GM18907 (cell line): Measurements from ENCODE around the gene KATNAL1.
"Not testable (repeated sequence)": the region's sequence is repeated elsewhere in the genome, so short reads cannot be mapped to it uniquely, and the experiment has no call there.

Experiments
- ATAC-seq: cut with Tn5 transposase; IDR thresholded peaks from one replicate; pipeline ENCODE4 v1.9.1; 2021; ENCODE audit warnings: mild to moderate bottlenecking, moderate library complexity; ENCODE audit not compliant: unreplicated experiment

The KATNAL1 gene

DNA sequence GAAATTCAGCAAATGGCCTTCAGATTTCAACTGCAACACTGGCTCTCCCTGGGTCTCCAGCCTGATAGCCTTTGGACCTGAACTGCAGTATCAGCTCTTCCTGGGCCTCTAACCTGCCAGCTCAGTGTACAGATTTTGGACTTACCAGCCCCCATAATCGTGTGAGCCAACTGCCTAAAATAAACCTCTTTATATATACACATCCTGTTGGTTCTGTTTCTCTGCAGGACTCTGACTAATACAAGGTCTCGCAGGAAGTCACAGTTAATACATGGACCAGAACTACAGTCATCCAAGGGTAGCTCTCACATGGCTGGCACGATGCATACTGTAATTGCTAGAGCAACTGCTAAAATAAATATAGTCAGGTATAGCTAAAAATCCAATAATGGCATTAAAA, 85.1 kb downstream of the KATNAL1 start:
- ATAC-seq, result no peak

DNA sequence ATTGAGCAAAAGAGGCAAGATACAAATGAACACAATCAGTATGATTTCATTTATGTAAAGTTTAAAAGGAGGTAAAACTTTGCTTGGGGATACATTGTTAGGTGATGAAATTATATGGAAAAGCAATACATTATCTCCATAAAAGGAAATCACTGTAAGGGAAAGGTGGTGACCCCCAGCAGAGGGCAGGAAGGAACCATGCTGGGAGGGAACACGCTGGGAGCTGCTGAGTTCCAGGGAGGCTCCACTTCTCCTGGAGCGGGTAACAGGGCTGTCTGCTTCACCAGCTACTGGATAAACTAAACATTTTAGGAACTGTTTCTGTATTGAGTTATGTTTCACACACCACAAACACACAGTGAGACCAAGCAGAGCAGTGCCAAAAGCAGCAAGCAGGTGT, 91.2 kb downstream of the KATNAL1 start:
- ATAC-seq, result no peak

DNA sequence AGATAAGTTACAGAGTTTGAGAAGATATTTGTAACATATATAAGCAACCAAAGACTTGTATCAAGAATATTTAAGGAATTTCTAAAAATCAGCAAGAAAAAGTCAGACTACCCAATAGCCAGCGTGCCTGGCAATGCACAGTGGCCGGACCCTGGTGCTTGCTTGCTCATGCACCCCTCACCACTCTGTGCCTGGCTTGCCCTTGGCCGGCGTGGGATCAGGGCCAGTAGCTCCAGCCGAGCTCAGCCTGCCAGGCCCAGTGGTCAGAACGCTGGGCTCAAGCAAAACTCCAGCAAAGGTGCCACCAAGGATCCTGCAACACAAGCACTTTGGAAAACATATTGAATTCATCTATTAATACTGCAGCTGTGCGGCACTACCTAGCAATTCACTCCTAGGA, 95.1 kb downstream of the KATNAL1 start:
- ATAC-seq, result no peak

DNA sequence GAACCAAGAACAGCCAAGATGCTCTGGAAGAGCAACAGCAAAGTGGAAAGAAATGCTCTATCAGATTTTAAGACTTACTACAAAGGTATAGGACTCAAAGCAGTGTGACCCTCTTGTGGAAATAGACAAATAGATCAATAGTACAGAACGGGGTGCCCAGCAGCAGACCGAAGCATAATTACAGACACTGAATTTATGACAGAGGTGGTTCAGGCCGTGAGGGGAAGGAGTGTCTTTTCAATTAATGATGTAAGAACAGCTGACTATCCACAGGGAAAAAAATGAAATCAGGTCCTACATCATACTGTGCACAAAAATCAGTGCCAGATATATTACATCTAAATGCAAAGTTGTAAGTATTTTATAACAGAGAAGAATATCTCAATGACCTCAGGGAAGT, 95.6 kb downstream of the KATNAL1 start:
- no peak for ATAC-seq

DNA sequence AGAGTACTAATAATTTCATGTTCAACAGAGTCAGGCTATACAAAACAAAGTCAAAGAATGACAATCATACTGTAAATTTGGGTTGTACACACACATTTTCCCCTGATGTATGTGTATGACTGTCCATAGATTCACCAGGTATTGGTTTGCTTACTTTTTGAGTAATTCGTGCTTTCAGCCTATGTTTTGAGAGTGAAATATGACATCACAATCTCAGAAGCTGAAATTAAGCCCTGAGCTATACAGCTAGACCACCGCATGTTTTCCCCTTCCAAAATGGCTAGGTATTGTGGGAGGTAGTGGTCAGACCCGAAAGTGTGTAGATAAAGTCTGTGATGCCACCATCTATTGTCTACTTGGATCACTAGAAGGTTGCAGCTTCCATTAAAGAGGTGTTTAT, 102.8 kb downstream of the KATNAL1 start:
- no peak for ATAC-seq

DNA sequence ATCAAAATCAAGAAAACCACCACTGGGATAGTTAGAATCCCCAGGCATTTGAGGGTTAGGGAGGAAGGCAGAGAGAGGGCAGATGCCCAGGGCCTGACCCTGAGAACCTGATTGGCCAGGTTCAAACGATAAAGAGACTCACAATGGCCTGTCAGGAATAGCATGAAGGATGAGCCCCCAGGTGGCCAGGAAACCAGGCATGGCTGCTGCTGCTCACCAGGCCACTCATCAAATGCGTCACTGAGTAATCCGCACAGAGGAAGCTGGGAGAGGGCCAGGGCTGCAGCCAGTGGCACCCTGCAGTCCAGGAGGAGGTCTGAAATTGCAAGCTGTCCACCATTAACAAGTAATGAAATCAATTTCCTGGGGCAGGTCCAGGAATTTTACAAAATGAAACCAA, 111.3 kb downstream of the KATNAL1 start:
- no peak for ATAC-seq

DNA sequence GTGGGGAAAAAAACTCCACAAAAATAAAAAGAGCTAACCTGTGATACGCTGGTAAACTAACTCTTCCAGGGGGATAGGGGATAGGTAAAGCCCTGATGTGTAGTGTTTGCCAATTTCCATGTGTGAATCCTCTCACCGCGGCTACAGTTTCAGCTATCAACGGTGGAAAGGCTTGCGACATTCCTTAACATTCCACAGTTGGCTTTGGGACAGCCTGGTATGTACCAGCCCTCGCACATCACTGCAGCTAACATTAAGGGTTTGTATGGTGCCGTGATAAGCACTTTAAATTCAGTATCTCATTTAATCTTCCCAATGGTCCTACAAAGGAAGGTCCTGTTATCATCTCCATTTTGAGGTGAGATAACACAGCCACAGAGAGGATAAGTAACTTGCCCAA, 112.4 kb downstream of the KATNAL1 start:
- ATAC-seq, result no peak

DNA sequence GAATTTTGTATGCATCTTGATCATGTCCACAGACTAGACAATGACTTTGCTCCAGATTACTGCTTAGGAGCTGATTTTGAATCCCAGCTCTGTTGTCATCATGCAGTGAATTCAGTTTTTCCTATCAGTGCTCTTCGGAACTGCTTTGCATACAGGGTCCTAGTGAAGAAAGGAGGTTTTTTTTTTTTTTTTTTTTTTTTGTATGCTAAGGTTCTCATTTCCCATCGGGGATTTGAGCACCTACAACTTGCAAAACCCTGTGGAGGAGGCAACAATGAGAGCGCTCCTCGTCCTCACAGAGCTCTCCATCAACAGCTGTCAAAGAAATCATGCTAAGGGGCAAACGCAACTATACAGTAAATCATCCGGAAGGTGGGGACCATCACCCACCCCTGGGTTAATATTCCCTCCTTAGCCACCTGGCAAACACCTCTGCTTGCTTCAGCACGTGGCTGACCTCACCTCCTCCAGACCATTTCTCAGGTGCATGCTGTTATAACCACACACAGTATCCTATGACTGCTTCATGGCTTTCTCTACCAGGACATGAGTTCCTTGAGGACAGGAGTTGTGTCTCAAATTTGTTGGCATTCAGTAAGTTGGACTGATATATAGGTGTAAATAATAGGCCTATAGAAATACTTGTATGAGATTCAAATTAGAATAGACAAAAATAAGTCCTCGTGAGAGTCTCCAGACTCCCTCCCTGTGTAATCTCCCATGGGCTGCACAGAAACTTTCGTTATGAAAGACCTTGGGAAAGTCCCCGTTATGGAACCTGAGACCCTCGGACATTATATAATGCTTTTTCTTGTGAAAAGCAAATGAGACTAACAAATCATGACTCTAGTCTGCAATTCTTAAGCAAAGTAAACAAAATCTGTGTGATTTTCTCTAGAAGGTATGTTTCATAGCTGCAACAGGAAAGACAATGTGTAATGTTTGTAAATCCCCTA, 113.8 kb downstream of the KATNAL1 start:
- ATAC-seq, result no peak

DNA sequence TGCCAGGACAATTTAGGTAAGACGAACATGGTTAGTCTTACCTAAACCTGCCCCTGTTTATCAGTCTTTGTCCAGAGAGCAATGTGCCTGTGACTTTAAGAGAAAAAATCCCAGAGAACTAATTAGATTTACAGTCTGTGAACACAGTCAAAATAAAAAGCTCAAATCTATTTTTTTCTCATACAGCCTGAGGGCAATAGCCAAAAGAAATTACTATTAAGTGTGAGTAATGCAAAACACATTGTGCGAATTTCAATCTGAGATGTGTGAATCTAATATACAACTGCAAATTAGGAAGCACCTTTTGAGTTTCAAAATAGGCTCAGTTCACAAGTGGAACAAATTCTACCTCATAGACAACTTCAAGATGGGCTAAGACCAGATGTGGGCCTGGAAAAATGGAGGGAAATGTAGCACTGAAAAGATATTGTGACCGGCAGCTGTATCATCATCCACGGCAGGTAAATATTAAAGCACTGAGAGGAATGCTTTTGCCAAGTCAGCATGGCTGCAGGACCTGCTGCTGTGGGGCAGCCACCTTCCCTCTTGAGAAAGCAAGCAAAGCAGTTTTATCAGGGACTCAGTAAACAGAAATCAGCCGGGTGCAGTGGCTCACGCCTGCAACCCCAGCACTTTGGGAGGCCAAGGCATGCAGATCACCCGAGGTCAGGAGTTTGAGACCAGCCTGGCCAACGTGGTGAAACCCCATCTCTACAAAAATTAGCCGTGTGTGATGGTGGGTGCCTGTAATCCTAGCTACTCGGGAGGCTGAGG, 114.8 kb downstream of the KATNAL1 start:
- no peak for ATAC-seq

DNA sequence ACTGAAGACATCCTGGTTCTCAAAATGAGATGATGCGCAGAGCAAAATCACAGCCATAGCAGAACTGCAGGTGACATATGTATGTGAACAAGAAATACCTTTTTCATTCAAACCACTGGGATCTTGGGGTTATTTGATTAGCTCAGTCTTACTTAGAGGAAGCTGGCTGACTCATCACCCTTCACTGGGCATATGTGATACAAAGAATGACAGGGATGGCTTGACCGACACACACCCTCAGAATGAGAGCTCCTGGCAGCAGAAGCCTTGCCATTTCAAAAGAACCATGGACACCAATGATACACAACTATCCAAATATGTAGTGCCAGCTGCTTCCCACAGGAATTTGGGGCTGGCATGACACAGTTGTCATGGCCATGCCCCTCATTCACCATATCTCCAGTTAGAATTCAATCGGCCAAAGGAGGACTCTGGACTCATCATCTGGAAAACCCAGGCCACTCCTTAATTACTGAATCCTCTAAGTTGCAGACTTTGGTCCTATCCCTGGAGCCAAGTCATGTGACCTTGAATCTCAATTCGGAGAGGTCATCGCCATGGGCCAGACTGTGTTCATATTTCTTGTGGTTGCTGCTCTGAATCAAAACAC, 115.8 kb downstream of the KATNAL1 start:
- no peak for ATAC-seq

DNA sequence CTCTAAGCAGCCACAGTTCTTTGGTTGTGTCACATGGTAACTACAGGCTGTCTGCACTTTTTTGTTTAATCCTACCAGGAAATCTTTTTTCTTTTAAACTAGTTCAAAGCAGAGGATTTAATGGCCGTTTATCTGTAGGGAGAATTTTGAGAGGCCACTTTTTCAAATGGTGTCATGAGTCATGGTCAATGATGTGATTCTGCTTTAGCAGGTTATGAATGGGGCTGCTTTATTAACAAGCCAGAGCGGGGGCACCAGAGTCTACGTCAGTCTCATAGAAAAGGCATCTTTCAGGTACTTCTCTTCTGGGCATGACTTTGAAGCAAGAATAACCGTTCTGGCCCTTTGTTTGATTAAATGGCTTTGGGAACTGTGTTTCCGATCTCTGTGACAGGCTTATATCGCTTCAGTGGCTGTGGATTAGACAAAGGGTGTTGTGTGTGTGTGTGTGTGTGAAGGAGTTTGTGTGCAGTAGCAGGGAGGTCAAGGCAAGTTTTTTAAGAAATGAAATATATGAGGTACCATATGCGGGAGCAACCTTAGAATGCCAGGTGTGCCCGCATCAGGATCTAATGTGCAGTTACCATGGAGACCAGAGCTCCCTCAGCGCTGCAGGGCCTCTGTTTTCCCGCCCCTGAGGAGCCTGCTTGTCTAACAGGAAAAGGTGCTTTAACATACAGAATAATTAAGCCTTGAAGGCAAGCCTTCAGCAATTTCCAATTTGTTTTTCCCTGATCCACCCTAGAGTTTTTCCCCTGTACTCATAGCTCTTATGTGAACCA, 120.5 kb downstream of the KATNAL1 start:
- no peak for ATAC-seq

DNA sequence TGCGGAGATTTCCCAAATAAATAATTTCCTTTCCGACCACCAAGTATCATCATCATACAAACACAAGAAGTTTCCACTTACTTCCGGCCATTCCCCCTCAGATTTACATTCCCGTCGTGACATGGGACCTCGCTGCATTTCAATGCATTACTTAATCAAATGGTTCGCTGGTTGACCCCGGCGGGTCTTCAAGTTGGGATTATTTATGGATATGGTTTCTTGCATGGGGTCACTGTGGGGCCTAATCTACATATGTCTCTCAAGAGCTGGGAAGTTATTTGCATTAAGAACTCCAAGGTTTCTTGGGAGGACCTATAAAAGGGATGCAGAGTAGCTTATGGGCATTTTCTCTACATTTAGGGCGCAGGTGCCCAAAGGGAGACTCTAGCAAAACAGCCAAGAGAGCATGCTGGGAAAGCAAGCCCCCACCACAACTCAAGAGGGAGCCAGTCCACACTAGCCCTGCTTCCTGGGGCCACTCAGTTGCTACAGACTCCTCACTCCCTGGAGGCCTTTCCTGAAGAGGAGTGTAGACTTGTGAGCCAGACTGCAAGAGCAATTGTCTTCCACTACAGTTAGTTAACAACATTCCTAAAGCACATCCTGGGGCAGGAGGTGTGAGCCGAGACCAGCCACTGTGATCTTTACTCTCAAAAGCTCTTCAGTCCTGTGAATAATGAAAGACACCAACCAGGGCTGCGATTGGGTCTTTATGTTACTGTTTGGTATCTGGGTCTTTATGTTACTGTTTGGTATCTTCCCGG, 125.3 kb downstream of the KATNAL1 start:
- no peak for ATAC-seq

DNA sequence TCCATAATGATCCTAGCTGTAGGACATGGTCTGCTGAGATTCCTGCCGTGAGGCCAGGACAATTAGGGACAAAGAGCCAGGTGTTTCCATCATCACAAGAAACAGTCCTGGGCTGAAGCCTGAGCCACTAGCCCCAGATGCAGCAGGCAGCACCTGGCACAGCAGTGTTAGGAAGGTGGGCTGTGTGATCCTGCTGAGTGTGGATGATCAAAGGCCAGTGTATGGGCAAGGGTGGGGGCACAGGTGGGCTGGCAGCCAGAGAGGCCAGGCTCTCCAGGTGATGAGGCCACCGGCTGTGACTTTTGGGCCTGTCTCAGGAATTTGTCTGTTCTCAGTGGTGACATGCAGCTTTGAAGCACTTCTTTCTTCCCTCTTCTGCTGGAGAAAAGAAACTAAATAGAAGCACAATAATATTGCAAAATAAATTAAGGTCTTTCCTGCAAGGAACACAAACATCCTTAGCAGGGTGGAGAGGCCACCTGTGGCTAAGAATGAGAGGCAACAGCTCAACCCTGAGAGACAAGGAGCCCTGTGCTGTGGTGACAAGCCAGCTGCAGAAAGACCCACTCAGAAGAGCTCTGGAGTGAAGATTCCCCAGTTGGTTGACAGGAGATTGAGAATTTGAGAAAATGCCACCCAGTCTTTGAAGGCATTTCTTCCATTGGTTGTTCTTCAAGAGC, 127.6 kb downstream of the KATNAL1 start:
- ATAC-seq, result no peak

DNA sequence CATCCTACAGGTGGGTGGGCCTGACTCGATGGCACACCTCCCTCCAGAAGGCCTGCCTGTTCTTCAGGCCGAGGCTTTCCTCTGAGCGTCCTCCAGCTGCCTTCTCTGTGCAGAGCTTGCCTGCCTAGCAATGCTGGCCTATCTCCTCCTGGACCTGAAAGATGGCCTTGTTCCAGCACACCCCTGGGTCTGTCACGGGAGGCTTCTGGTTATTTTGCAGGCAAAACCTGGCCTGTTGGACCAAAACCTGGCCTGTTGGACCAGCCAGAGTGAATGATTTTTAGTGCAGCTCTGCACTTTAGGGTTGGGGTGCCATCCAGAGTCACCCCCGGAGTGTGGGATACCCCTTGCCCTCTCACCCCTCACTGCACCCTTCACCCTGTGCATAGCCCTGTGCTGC, 128.4 kb downstream of the KATNAL1 start:
- no peak for ATAC-seq

DNA sequence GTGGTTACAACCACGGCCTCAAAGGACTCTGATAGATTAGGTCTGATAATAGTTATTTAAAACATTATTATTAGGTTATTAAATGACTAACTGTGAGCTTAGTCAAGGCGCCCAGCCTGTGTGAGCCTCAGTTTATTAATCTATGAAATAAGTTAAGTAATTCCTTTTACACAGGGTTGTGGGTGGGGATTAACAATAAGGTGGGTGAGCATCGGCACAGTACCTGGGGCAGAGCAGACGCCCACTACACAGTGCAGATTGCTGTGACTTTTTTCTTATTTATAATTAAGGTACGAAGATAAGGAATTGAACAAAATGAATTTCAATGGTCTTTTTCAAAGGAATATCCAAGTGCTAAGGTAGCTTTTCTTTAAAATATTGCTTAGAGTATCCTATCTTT, 132.2 kb downstream of the KATNAL1 start:
- ATAC-seq, result no peak

DNA sequence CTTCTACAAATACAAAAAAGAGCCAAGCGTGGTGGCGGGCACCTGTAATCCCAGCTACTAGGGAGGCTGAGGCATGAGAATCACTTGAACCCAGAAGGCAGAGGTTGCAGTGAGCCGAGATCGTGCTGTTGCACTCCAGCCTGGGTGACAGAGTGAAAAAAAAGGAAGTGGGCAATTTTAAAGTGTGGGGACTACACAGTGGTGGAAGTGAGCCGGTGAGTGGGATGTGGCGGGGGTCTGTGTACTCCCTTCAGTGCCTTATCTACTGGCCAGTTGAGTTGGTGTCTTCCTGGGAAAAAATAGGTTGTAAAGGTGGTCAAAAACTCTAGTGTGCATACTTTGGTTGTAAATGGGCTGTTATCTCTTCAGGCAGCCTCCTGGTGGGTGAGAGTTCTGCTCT, 133.1 kb downstream of the KATNAL1 start:
- ATAC-seq, result not testable (repeated sequence)

DNA sequence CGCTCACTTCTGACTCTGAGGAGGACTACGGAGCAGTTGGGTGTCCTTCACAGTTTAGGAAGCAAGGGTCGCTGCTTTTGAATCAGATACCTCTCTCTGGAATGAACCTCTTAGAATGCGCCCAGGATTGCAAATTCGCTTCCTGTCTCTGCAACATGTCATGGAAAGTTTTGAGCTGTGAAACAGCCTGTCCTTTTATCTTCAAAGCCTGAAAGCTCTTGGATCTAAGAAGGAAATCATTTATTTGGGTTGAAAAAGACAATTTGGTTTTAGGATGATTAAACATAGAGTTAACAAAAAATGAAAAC, 134.1 kb downstream of the KATNAL1 start:
- ATAC-seq, result no peak

DNA sequence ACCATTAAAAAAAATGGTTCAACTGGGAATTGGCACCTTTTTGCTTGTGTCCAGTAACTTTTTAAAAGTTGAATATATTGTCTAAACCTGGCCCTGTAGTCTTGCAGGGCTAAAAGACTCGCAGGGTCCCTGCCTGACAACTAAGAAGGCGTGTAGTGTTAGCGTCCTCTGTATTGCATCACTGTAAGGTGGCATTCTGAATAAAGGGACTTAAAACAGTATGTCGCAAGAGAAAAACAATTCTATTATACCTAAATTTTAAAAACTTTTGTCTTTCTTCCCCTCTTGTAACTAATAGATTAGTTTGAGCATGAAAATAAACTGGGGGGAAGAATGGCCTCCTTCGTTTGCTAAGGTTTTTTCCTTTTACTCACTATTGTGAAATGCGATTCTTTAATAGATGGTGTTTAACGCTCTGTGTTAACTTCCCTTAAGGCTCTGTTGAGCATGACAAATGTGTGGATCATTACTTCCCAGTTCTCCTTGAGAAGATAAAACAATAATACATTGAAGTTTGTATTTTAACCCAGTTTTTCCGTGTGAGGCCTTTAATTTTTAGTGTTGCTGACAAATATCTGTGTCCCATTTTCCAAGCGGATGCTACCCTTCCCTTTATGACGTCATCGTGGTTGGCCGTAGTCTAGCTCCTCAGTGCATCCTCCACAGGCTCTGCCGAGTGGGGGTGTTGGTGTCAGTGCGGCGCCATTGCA, 134.6 kb downstream of the KATNAL1 start:
- ATAC-seq, result no peak

DNA sequence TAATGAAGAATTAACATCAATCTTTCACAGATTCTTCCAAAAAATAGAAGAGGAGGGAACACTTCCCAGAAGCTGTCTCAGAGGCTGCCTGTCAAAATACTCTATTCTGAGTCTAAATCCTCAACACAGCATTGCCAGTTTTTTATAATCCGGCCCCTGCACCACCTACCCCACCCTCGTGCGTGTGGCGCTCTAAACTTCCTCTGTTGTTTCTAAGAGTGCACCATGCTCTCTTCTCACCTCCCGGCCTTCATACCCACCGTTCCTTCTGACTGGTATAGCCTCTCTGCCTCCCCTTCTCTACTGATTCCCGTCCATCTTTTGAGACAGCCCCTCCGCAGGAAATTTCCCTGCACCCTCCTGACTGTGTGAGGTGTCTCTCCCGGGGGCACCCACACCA, 136.8 kb downstream of the KATNAL1 start:
- ATAC-seq, result no peak
